Panc1 (cell line): ENCODE results near the gene ZFTA. TPM values are rescaled to one million over a fixed set of nuclear protein-coding genes. Genes with fewer than 3 reads are reported as not detected.
A peak's percentile ranks its signal among the peaks of the same experiment; 100 is the strongest.

Experiments
- ATAC-seq: fragments of 200-7000 bp; cut with Tn5 transposase; 2 replicates; pipeline ENCODE4 v1.9.1; 2020; ENCODE audit warnings: mild to moderate bottlenecking, moderate library complexity
- BruUV-seq: library from RNA; stranded (reverse); fragments of 400-500 nt; replicated peaks from 2 replicates; lab custom pipeline; 2021; lab: Mats Ljungman, UMichigan
- CTCF ChIA-PET: fragments of 300-600 bp; sonication (Branson Sonifier 250); formaldehyde crosslinking; loops from one replicate; lab custom pipeline; 2022; ENCODE audit warnings: antibody characterized with exemption; lab: Charles Lee
- POLR2A ChIA-PET: fragments of 300-600 bp; sonication (Branson Sonifier 250); formaldehyde crosslinking; loops from one replicate; lab custom pipeline; 2022; ENCODE audit warnings: antibody characterized with exemption; lab: Charles Lee
- DNase-seq: peaks from one replicate; pipeline ENCODE4 v3.0.0-alpha.2; 2010; ENCODE audit warnings: low read depth, low spot score
- H3K27ac ChIP-seq: 2 replicates; pipeline ENCODE4 v1.5.1; 2011; ENCODE audit warnings: mild to moderate bottlenecking, low read length, inconsistent platforms
- H3K27me3 ChIP-seq: fragments of 200-500 bp; sonication (Bioruptor generic); 2 replicates; pipeline ENCODE4 v1.6.0; 2014; ENCODE audit warnings: low read length, inconsistent platforms; ENCODE audit not compliant: control insufficient read depth, insufficient read depth
- H3K36me3 ChIP-seq: fragments of 200-500 bp; sonication (Bioruptor generic); 2 replicates; pipeline ENCODE4 v1.5.1; 2014; ENCODE audit warnings: inconsistent platforms, mild to moderate bottlenecking, low read length, moderate library complexity; ENCODE audit not compliant: control insufficient read depth, insufficient read depth
- H3K4me1 ChIP-seq: 2 replicates; pipeline ENCODE4 v1.5.1; 2011; ENCODE audit warnings: inconsistent platforms, mild to moderate bottlenecking, low read length, moderate library complexity; ENCODE audit not compliant: control insufficient read depth, insufficient read depth
- H3K4me3 ChIP-seq, 2 experiments: 2 replicates each; pipeline ENCODE4 v1.5.1; 2011 to 2012; ENCODE audit warnings: low read depth in 2 of 2, low read length in 2 of 2, mild to moderate bottlenecking in 2 of 2, inconsistent platforms in 1 of 2, moderate library complexity in 1 of 2
- H3K9me3 ChIP-seq: fragments of 200-500 bp; sonication (Bioruptor generic); 2 replicates; pipeline ENCODE4 v1.5.1; 2014; ENCODE audit warnings: low read depth, mild to moderate bottlenecking, inconsistent platforms, low read length, moderate library complexity; ENCODE audit not compliant: control insufficient read depth, insufficient read depth
- POLR2AphosphoS5 ChIP-seq: IDR thresholded peaks from 2 replicates; pipeline ENCODE4 v1.6.1; 2012; ENCODE audit warnings: mild to moderate bottlenecking, low read depth, low read length, moderate library complexity
- SIN3A ChIP-seq: IDR thresholded peaks from 2 replicates; pipeline ENCODE4 v1.6.1; 2012; ENCODE audit warnings: low read depth, mild to moderate bottlenecking, low read length, moderate library complexity, borderline replicate concordance; ENCODE audit not compliant: insufficient read depth
- TCF7L2 ChIP-seq: IDR thresholded peaks from 2 replicates; pipeline ENCODE4 v1.6.1; 2011; ENCODE audit warnings: mild to moderate bottlenecking, low read depth, low read length, inconsistent platforms
- in situ Hi-C: cut with HindIII; loops from 2 replicates; pipeline ENCODE4 v1.10.0; 2016; ENCODE audit warnings: low sequenced_read_pairs, low pct_unique_long_range_greater_than_20kb
- intact Hi-C: fragments of 100-400 bp; cut with micrococcal nuclease; formaldehyde crosslinking; loops from one replicate; pipeline ENCODE4 v1.10.0; 2022; ENCODE audit not compliant: unreplicated experiment
- total RNA-seq: library from RNA; stranded (reverse); gene quantifications from one replicate; pipeline ENCODE4 v1.2.1, GENCODE V29; 2021; ENCODE audit not compliant: unreplicated experiment
- TF ChIP-seq, protein P1 (sequence below), 2 experiments: IDR thresholded peaks; 2 replicates each; pipeline ENCODE4 v1.6.1; 2011 to 2012; ENCODE audit warnings: low read depth in 2 of 2, control low read depth in 1 of 2, low read length in 1 of 2, mild to moderate bottlenecking in 1 of 2, moderate library complexity in 1 of 2; ENCODE audit not compliant: insufficient read depth in 1 of 2
- TF ChIP-seq, protein P2 (sequence below): fragments of 450-650 bp; IDR thresholded peaks from 2 replicates; pipeline ENCODE4 v1.5.1; 2017; ENCODE audit warnings: mild to moderate bottlenecking

Gene ZFTA
- total RNA-seq, 1 experiment from 2014 or later, result 16.1 TPM

DNA sequence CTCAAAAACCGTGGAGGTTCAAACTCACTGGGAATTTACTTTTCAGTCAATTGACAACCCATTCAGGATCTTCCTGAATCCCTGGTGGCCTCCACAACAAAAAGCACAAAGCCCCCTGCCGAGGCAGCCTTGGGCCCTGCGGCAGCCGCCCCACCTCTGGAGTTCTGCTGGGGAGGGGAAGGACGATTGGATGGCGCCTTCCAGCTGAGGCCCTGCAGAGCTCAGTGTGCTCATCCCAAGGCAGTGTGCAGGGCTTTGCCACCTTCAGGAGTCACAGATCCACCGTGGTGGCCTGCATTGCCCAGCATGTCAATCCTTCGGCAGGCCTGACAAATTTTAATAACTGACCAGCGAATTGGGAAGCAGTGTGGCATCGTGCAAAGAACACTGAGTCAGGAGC is 7.4 kb downstream of the ZFTA start:
- ChIA-PET POLR2A (interaction anchor here (0.6 kb wide), 1 partner anchor 18 kb away, joined by 3 read pairs; no protein-coding TSS in a partner anchor), CTCF (no interaction called here)
- peaks cover 9% of the 10 kb centered on the region for H3K36me3 ChIP-seq
- no peak overlapping the region for H3K4me3 ChIP-seq
- no peaks in the 10 kb centered on the region for H3K9me3 ChIP-seq
- DNase-seq (no peak), ATAC-seq (peak; percentile 24; the same call in 1 of the 2 replicates)
- H3K4me1 ChIP-seq, result no peaks in the 10 kb centered on the region
- BruUV-seq, result no TSS peak
- H3K27ac ChIP-seq, result no peak overlapping the region
- H3K27me3 ChIP-seq, result no peaks in the 10 kb centered on the region
- intact Hi-C loops, result loop anchor here (10.0 kb wide), 1 partner anchor 74 kb away; the partner anchor contains the start of gene MARK2
- TF ChIP-seq SIN3A (no peak), TCF7L2 (no peak), POLR2AphosphoS5 (no peak; the same call in 1 of the 2 replicates)
- TF ChIP-seq, protein P1, sequence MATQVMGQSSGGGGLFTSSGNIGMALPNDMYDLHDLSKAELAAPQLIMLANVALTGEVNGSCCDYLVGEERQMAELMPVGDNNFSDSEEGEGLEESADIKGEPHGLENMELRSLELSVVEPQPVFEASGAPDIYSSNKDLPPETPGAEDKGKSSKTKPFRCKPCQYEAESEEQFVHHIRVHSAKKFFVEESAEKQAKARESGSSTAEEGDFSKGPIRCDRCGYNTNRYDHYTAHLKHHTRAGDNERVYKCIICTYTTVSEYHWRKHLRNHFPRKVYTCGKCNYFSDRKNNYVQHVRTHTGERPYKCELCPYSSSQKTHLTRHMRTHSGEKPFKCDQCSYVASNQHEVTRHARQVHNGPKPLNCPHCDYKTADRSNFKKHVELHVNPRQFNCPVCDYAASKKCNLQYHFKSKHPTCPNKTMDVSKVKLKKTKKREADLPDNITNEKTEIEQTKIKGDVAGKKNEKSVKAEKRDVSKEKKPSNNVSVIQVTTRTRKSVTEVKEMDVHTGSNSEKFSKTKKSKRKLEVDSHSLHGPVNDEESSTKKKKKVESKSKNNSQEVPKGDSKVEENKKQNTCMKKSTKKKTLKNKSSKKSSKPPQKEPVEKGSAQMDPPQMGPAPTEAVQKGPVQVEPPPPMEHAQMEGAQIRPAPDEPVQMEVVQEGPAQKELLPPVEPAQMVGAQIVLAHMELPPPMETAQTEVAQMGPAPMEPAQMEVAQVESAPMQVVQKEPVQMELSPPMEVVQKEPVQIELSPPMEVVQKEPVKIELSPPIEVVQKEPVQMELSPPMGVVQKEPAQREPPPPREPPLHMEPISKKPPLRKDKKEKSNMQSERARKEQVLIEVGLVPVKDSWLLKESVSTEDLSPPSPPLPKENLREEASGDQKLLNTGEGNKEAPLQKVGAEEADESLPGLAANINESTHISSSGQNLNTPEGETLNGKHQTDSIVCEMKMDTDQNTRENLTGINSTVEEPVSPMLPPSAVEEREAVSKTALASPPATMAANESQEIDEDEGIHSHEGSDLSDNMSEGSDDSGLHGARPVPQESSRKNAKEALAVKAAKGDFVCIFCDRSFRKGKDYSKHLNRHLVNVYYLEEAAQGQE (IDR thresholded peaks at IDR 0.05; ENCODE audit: insufficient read depth in 1 of 2, low read depth in 2 of 2, low read length in 1 of 2), result no peak
- TF ChIP-seq, protein P2, sequence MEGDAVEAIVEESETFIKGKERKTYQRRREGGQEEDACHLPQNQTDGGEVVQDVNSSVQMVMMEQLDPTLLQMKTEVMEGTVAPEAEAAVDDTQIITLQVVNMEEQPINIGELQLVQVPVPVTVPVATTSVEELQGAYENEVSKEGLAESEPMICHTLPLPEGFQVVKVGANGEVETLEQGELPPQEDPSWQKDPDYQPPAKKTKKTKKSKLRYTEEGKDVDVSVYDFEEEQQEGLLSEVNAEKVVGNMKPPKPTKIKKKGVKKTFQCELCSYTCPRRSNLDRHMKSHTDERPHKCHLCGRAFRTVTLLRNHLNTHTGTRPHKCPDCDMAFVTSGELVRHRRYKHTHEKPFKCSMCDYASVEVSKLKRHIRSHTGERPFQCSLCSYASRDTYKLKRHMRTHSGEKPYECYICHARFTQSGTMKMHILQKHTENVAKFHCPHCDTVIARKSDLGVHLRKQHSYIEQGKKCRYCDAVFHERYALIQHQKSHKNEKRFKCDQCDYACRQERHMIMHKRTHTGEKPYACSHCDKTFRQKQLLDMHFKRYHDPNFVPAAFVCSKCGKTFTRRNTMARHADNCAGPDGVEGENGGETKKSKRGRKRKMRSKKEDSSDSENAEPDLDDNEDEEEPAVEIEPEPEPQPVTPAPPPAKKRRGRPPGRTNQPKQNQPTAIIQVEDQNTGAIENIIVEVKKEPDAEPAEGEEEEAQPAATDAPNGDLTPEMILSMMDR, result no peak
- in situ Hi-C loops, result no loop called here

DNA sequence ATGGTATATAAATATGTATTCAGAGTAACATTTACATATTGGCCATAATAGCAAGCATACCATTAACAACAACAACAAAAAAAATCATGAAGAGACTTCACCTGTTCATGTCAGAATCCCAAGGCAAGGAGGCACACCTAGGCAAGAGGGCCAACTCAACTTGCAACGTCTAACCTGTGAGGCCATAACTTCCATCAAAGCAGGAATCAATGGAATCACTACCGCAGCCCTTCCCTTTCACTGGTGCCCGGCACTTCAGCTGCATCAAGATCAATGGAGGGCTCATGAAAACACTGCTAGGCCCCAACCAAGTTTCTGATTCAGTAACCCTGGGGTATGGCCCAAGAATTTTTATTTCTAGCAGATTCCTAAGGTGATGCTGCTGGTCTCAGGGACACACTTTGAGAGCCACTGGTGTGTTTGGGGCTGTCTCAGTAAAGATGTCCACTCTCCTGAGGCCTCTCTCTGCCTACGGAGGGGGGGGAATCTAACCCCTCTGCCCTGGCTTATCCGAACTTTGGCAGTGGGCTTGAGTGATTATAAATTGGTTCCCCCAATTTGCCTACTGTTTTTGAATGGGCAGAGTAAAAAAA is 8.0 kb downstream of the ZFTA start:
- Histone ChIP-seq H3K27ac (no peak overlapping the region), H3K9me3 (no peaks in the 10 kb centered on the region), H3K27me3 (no peaks in the 10 kb centered on the region), H3K4me1 (no peaks in the 10 kb centered on the region), H3K4me3 (no peak overlapping the region), H3K36me3 (peaks cover 9% of the 10 kb centered on the region)
- CTCF ChIA-PET, result no interaction called here
- no peak for DNase-seq
- in situ Hi-C loops, result no loop called here
- BruUV-seq, result no TSS peak
- ATAC-seq, result no peak
- intact Hi-C loops, result loop anchor here (10.0 kb wide), 1 partner anchor 74 kb away; the partner anchor contains the start of gene MARK2
- TF ChIP-seq, protein P1 (IDR thresholded peaks at IDR 0.05; ENCODE audit: insufficient read depth in 1 of 2, low read depth in 2 of 2, low read length in 1 of 2), result no peak
- TF ChIP-seq POLR2AphosphoS5 (no peak), TCF7L2 (no peak), SIN3A (no peak)
- TF ChIP-seq, protein P2, result no peak
- POLR2A ChIA-PET, result interaction anchor here (0.6 kb wide), 1 partner anchor 18 kb away, joined by 3 read pairs; no protein-coding TSS in a partner anchor
